Ovary (tissue), 9 donors: ENCODE data around the gene HENMT1. TPM values are rescaled to one million over a fixed set of nuclear protein-coding genes. Genes with fewer than 3 reads are reported as not detected.
"Not testable (repeated sequence)": the region's sequence is repeated elsewhere in the genome, so short reads cannot be mapped to it uniquely, and the experiment has no call there.

Experiments
- DNase-seq, 5 donors: peaks; one replicate each; pipeline ENCODE4 v3.0.0-alpha.2; 2019 to 2020
- H3K27ac ChIP-seq, 2 donors: fragments of 200-600 bp; one replicate each; pipeline versions ENCODE4 v1.5.1 to v1.8.0; 2019 to 2022
- H3K27me3 ChIP-seq: fragments of 200-600 bp; one replicate; pipeline ENCODE4 v1.8.0; 2022
- H3K36me3 ChIP-seq: fragments of 200-600 bp; sonication (generic); one replicate; pipeline ENCODE4 v1.5.1; 2019
- H3K4me1 ChIP-seq: one replicate; pipeline ENCODE4 v1.8.1; 2013; ENCODE audit warnings: mild to moderate bottlenecking, moderate library complexity; ENCODE audit not compliant: insufficient read depth
- H3K4me3 ChIP-seq: fragments of 200-600 bp; sonication (generic); one replicate; pipeline ENCODE4 v1.5.1; 2017
- H3K9me3 ChIP-seq, 2 donors: fragments of 200-600 bp in 1 of 2; sonication (generic) in 1 of 2; one replicate each; pipeline versions ENCODE4 v1.5.1 to v1.8.1; 2013 to 2019; ENCODE audit warnings: mild to moderate bottlenecking in 1 of 2, moderate library complexity in 1 of 2
- CTCF ChIP-seq, 3 donors: fragments of 450-650 bp in 2 of 3; fragments of 200-600 bp in 1 of 3; IDR thresholded peaks; one replicate each; pipeline versions ENCODE4 v1.5.1 to v1.8.0; 2016 to 2022; ENCODE audit warnings: antibody characterized with exemption in 3 of 3, mild to moderate bottlenecking in 1 of 3
- EP300 ChIP-seq: sonication (generic); formaldehyde crosslinking; IDR thresholded peaks from one replicate; pipeline ENCODE4 v1.6.1; 2017; ENCODE audit warnings: antibody characterized with exemption
- POLR2A ChIP-seq: fragments of 450-650 bp; IDR thresholded peaks from one replicate; pipeline ENCODE4 v1.6.1; 2017; ENCODE audit warnings: antibody characterized with exemption, mild to moderate bottlenecking, moderate library complexity
- WGBS, 3 donors: extraction: QIAGEN DNeasy Blood & Tissue Kit in 1 of 3; methylation state at CpG; one replicate each; pipeline versions ENCODE4 v1.1.5 to v1.1.7; 2013 to 2017; 5-methylcytosine and 5-hydroxymethylcytosine counted together
- intact Hi-C, 4 donors: fragments of 100-400 bp; cut with DNase I; formaldehyde crosslinking; loops; one replicate each; pipeline versions ENCODE4 v1.11.0 to v1.15.1; 2022 to 2023
- polyA plus RNA-seq, 2 donors: library from polyadenylated mRNA; stranded (reverse); fragments of 200-250 nt in 1 of 2; fragments of 350-450 nt in 1 of 2; fragmentation: Illumina TruSeq in 1 of 2; extraction: RNeasy Lipid Tissue Mini Kit (QIAGEN cat#74804) in 1 of 2; gene quantifications; one replicate each; pipeline ENCODE4 v1.2.3, GENCODE V29; 2013 to 2014
- total RNA-seq, 7 donors: library from RNA; depleted of rRNA in 2 of 7; stranded (reverse); fragments of >200 nt in 2 of 7; fragmentation: NEBNext Ultra II Directional in 3 of 7; extraction: Animal tissue kit (Norgen Biotek cat#: 25700) in 3 of 7; gene quantifications; one replicate each; pipeline versions ENCODE4 v1.1.0 to v1.2.4, GENCODE V29; 2016 to 2023
- donor health status: DM: no; HTN: no; CAD: no; lungs with moderate emphysema.
- donor health status: DM: no; HTN: no; CAD: no.
- donor health status: Bipolar disorder and iron deficiency.
- donor health status: DM: yes; HTN: yes; CAD: no.
- donor health status: DM: no; HTN: no; CAD: no.
- donor health status: DM: yes; HTN: yes; CAD: no.

Gene HENMT1
- total and polyA plus RNA-seq, 9 donors, result 2.1 to 7.4 (median 4.2) TPM

- intact Hi-C loops, result loop anchor here in 1 of 4 donors (10.0 kb wide), 1 partner anchor 131 kb away; no protein-coding TSS in a partner anchor
Measured at GRCh38 chr1:108645564-108646184, 15.2 kb downstream of the HENMT1 start.

GRCh38 chr1:108644984-108645383 lies 15.9 kb downstream of the HENMT1 start:
- intact Hi-C loops, result loop anchor here (5.0 to 10.0 kb wide), 2 partner anchors 130 to 133 kb away; no protein-coding TSS in a partner anchor
- TF ChIP-seq CTCF (IDR thresholded peaks at IDR 0.05) (no peak), EP300 (no peak), POLR2A (no peak)

More at GRCh38 chr1:108645564-108646184, 15.2 kb downstream of the HENMT1 start:
- Histone ChIP-seq H3K4me3 (no peak overlapping the region), H3K27ac (no peak overlapping the region), H3K9me3 (no peaks in the 10 kb centered on the region), H3K27me3 (no peaks in the 10 kb centered on the region), H3K4me1 (no peaks in the 10 kb centered on the region), H3K36me3 (no peaks in the 10 kb centered on the region)
- DNase-seq, result no peak
- 77 to 79% (median 77%) methylated on average over 9 of the region's 9 CpGs for WGBS, 3 donors
- no peak for TF ChIP-seq CTCF (IDR thresholded peaks at IDR 0.05)

GRCh38 chr1:108643492-108644335 lies 17.2 kb downstream of the HENMT1 start:
- Histone ChIP-seq H3K9me3 (no peaks in the 10 kb centered on the region), H3K4me1 (no peaks in the 10 kb centered on the region), H3K4me3 (no peak overlapping the region), H3K27ac (no peak overlapping the region), H3K27me3 (no peaks in the 10 kb centered on the region), H3K36me3 (no peaks in the 10 kb centered on the region)
- intact Hi-C loops, result loop anchor here (5.0 to 10.0 kb wide), 2 partner anchors 129 to 131 kb away; no protein-coding TSS in a partner anchor
- peak in 2 of 5 donors; percentile 12 to 63 for DNase-seq
- 29 to 30% (median 30%) methylated on average over 3 of the region's 3 CpGs for WGBS, 3 donors
- TF ChIP-seq POLR2A, result no peak
- TF ChIP-seq CTCF (IDR thresholded peaks at IDR 0.05), result peak in 2 of 3 donors; percentile 53 to 63

More at GRCh38 chr1:108644984-108645383, 15.9 kb downstream of the HENMT1 start:
- Histone ChIP-seq H3K9me3 (no peaks in the 10 kb centered on the region), H3K36me3 (no peaks in the 10 kb centered on the region), H3K27ac (no peak overlapping the region), H3K4me1 (no peaks in the 10 kb centered on the region), H3K4me3 (no peak overlapping the region), H3K27me3 (no peaks in the 10 kb centered on the region)
- DNase-seq, result no peak
- 56 to 59% (median 56%) methylated on average over 7 of the region's 7 CpGs for WGBS, 3 donors

- not testable (repeated sequence) for H3K27ac ChIP-seq, H3K36me3 ChIP-seq, H3K4me3 ChIP-seq, DNase-seq, H3K4me1 ChIP-seq, H3K9me3 ChIP-seq, H3K27me3 ChIP-seq
- 96 to 97% (median 96%) methylated on average over 15 to 28 of the region's 28 CpGs for WGBS, 3 donors
- intact Hi-C loops, result loop anchor here (5.0 to 10.0 kb wide), 2 partner anchors 126 to 129 kb away; no protein-coding TSS in a partner anchor
Measured at GRCh38 chr1:108640863-108641262, 20.0 kb downstream of the HENMT1 start.
